ENCODE data around the gene NEUROD1.
"Not testable (repeated sequence)": the region's sequence is repeated elsewhere in the genome, so short reads cannot be mapped to it uniquely, and the experiment has no call there.

NEUROD1 gene

GRCh38 chr2:181680055-181680936 is at the start of gene NEUROD1:
NEUROD1 (minus strand) TSS chr2:181680517; CDS start chr2:181678860, 1,657 bp downstream.
- TF ChIP-seq, protein P1, sequence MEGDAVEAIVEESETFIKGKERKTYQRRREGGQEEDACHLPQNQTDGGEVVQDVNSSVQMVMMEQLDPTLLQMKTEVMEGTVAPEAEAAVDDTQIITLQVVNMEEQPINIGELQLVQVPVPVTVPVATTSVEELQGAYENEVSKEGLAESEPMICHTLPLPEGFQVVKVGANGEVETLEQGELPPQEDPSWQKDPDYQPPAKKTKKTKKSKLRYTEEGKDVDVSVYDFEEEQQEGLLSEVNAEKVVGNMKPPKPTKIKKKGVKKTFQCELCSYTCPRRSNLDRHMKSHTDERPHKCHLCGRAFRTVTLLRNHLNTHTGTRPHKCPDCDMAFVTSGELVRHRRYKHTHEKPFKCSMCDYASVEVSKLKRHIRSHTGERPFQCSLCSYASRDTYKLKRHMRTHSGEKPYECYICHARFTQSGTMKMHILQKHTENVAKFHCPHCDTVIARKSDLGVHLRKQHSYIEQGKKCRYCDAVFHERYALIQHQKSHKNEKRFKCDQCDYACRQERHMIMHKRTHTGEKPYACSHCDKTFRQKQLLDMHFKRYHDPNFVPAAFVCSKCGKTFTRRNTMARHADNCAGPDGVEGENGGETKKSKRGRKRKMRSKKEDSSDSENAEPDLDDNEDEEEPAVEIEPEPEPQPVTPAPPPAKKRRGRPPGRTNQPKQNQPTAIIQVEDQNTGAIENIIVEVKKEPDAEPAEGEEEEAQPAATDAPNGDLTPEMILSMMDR (IDR thresholded peaks at IDR 0.05; ENCODE audit: control insufficient read depth, extremely low read depth, insufficient read depth): no peak
- DNase-seq (ENCODE audit: low read depth): no peak
- H3K4me3 ChIP-seq (ENCODE audit: low read depth, low read length): no peak within 1 kb of the TSS

DNA sequence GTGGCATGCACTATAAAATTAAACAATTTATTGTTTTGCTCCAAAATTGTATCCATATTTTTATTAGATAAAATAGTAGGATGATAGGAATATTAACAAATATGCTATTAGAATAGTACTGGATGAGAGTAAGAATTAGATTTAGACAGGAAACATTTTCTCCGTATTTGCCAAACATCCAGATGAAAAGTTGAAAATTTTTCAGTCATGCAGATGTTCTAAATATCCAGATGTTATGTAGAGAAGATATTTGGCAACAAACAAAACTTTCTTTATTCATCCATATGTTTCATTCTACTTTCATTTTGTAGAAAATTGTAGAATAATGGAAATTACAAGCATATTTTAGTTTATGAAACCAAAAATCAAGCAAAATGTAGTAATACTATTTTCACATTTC is 45.2 kb upstream of the NEUROD1 start:
- DNase-seq (ENCODE audit: low read depth): no peak
- TF ChIP-seq, protein P1 (IDR thresholded peaks at IDR 0.05; ENCODE audit: control insufficient read depth, extremely low read depth, insufficient read depth): no peak
- no peak overlapping the region for H3K4me3 ChIP-seq (ENCODE audit: low read depth, low read length)

- TF ChIP-seq, protein P1 (IDR thresholded peaks at IDR 0.05; ENCODE audit: control insufficient read depth, extremely low read depth, insufficient read depth): no peak
- no peak overlapping the region for H3K4me3 ChIP-seq (ENCODE audit: low read depth, low read length)
Measured at GRCh38 chr2:181724662-181725061, 44.3 kb upstream of the NEUROD1 start.

GRCh38 chr2:181723731-181724130 is 43.4 kb upstream of the NEUROD1 start:
- TF ChIP-seq, protein P1 (IDR thresholded peaks at IDR 0.05; ENCODE audit: control insufficient read depth, extremely low read depth, insufficient read depth): no peak
- no peak overlapping the region for H3K4me3 ChIP-seq (ENCODE audit: low read depth, low read length)
- DNase-seq (ENCODE audit: low read depth): no peak

More at GRCh38 chr2:181724662-181725061, 44.3 kb upstream of the NEUROD1 start:
- DNase-seq (ENCODE audit: low read depth): no peak

GRCh38 chr2:181715033-181715630 is 34.8 kb upstream of the NEUROD1 start:
- H3K4me3 ChIP-seq (ENCODE audit: low read depth, low read length): no peak overlapping the region
- DNase-seq (ENCODE audit: low read depth): peak; percentile 47
- TF ChIP-seq, protein P1 (IDR thresholded peaks at IDR 0.05; ENCODE audit: control insufficient read depth, extremely low read depth, insufficient read depth): peak; percentile 69

- DNase-seq (ENCODE audit: low read depth); H3K4me3 ChIP-seq (ENCODE audit: low read depth, low read length): not testable (repeated sequence)
Measured at GRCh38 chr2:181711051-181711450, 30.7 kb upstream of the NEUROD1 start.

GRCh38 chr2:181702519-181702918 is 22.2 kb upstream of the NEUROD1 start:
- DNase-seq (ENCODE audit: low read depth); H3K4me3 ChIP-seq (ENCODE audit: low read depth, low read length): not testable (repeated sequence)
